ENCODE results near the gene SYNGR3.

GRCh38 chr16:1978476-1979120, 11.2 kb upstream of the SYNGR3 start:
- no peak for TF ChIP-seq CTCF (IDR thresholded peaks at IDR 0.05; ENCODE audit: insufficient read depth, low read length, poor library complexity, severe bottlenecking)
- TF ChIP-seq EZH2phosphoT487 (conservative IDR thresholded peaks at IDR 0.05; ENCODE audit: low read length), result no peak

All from SU-DHL-6 (cell line).